K562 (cell line): ENCODE data around the gene ATP9A. TPM values are rescaled to one million over a fixed set of nuclear protein-coding genes. Genes with fewer than 3 reads are reported as not detected.

Source experiments
- ATAC-seq: fragments of 200-7000 bp; cut with Tn5 transposase; 3 replicates; pipeline ENCODE4 v1.9.1; 2020; ENCODE audit warnings: moderate library complexity
- BruUV-seq: library from RNA; stranded (reverse); fragments of 400-500 nt; replicated peaks from 2 replicates; lab custom pipeline; 2021; lab: Mats Ljungman, UMichigan
- CTCF ChIA-PET: fragments of 300-600 bp; formaldehyde crosslinking; extraction: SDS; loops from one replicate; lab custom pipeline; 2021; ENCODE audit warnings: low intra/inter-chr PET ratio; lab: Yijun Ruan, JAX
- POLR2A ChIA-PET: fragments of 300-600, 350-650 bp; sonication (Branson Sonifier 250); formaldehyde crosslinking; extraction: SDS; loops from one replicate; lab custom pipeline; 2021; ENCODE audit warnings: antibody characterized with exemption, inconsistent platforms; lab: Yijun Ruan, JAX
- DNase-seq, 4 experiments: peaks; one replicate each; pipeline versions ENCODE4 v3.0.0 to v3.0.0-alpha.2; 2011 to 2018; ENCODE audit warnings: low spot score in 3 of 4, mixed read lengths in 3 of 4; ENCODE audit errors: extremely low read depth in 1 of 4
- FAIRE-seq: peaks from 2 replicates; lab custom pipeline; 2011; peaks lifted over from hg19 to GRCh38; lab: Jason Lieb, UNC
- H2AFZ ChIP-seq: 2 replicates; pipeline ENCODE4 v1.6.0; 2011; ENCODE audit warnings: low read depth, low read length, control low read depth, inconsistent platforms
- H3K27ac ChIP-seq: fragments of 200-600 bp; 3 replicates; pipeline ENCODE4 v1.8.0; 2011; ENCODE audit warnings: low read depth, mild to moderate bottlenecking, control low read depth, inconsistent platforms, low read length, moderate library complexity, mixed read lengths; ENCODE audit errors: extremely low read depth
- H3K27me3 ChIP-seq, 2 experiments: fragments of 300-600 bp in 1 of 2; 2 replicates in 1 of 2; 3 replicates in 1 of 2; pipeline versions ENCODE4 v1.6.0 to v1.8.0; 2011; ENCODE audit warnings: inconsistent platforms in 2 of 2, low read length in 2 of 2, mild to moderate bottlenecking in 1 of 2, mixed read lengths in 1 of 2, moderate library complexity in 1 of 2; ENCODE audit not compliant: control insufficient read depth in 2 of 2, insufficient read depth in 2 of 2
- H3K36me3 ChIP-seq: fragments of 300-600 bp; 3 replicates; pipeline ENCODE4 v1.8.0; 2011; ENCODE audit warnings: mild to moderate bottlenecking, low read length, inconsistent platforms; ENCODE audit not compliant: control insufficient read depth, insufficient read depth
- H3K4me1 ChIP-seq, 2 experiments: fragments of 200-600 bp in 1 of 2; replicated peaks in 1 of 2; 2 replicates in 1 of 2; 3 replicates in 1 of 2; pipeline versions ENCODE4 v1.5.1 to v1.8.0; 2011; ENCODE audit warnings: inconsistent platforms in 2 of 2, low read length in 2 of 2, mild to moderate bottlenecking in 1 of 2, mixed read lengths in 1 of 2, moderate library complexity in 1 of 2; ENCODE audit not compliant: control insufficient read depth in 2 of 2, insufficient read depth in 2 of 2
- H3K4me2 ChIP-seq: 2 replicates; pipeline ENCODE4 v1.6.1; 2011; ENCODE audit warnings: low read length, control low read depth, inconsistent platforms, mixed read lengths; ENCODE audit not compliant: insufficient read depth
- H3K4me3 ChIP-seq: fragments of 200-600 bp; sonication (generic), shearing (Covaris generic); 2 replicates; pipeline ENCODE4 v1.5.1; 2016; ENCODE audit warnings: control low read depth, inconsistent platforms
- H3K79me2 ChIP-seq: fragments of 200-600 bp; 3 replicates; pipeline ENCODE4 v1.8.0; 2011; ENCODE audit warnings: low read length, inconsistent platforms; ENCODE audit not compliant: control insufficient read depth, insufficient read depth
- H3K9ac ChIP-seq, 2 experiments: 2 replicates each; pipeline versions ENCODE4 v1.6.0 to v1.6.1; 2011; ENCODE audit warnings: low read depth in 2 of 2, low read length in 2 of 2, control low read depth in 1 of 2, inconsistent platforms in 1 of 2, mild to moderate bottlenecking in 1 of 2, mixed read lengths in 1 of 2; ENCODE audit not compliant: insufficient read depth in 1 of 2
- H3K9me1 ChIP-seq: one replicate; pipeline ENCODE4 v1.6.0; 2011; ENCODE audit warnings: inconsistent platforms, mild to moderate bottlenecking, low read length, moderate library complexity; ENCODE audit not compliant: control insufficient read depth, insufficient read depth
- H3K9me3 ChIP-seq: replicated peaks from 2 replicates; pipeline ENCODE4 v1.5.1; 2011; ENCODE audit warnings: low read depth, low read length, inconsistent platforms; ENCODE audit not compliant: control insufficient read depth, insufficient read depth
- H4K20me1 ChIP-seq: replicated peaks from 2 replicates; pipeline ENCODE4 v1.6.1; 2011; ENCODE audit warnings: low read length, inconsistent platforms, mixed read lengths; ENCODE audit not compliant: control insufficient read depth, insufficient read depth
- CBX2 ChIP-seq: fragments of 200-600 bp; sonication (generic); IDR thresholded peaks from one replicate; pipeline ENCODE4 v1.6.1; 2012; ENCODE audit warnings: mild to moderate bottlenecking, low read length, inconsistent platforms; ENCODE audit not compliant: insufficient read depth, poor library complexity, severe bottlenecking
- DACH1 ChIP-seq: fragments of 450-650 bp; IDR thresholded peaks from 2 replicates; pipeline ENCODE4 v1.6.1; 2018; ENCODE audit not compliant: partially characterized antibody
- DMBX1 ChIP-seq: fragments of 250-450 bp; sonication (Bioruptor Pico); IDR thresholded peaks from 2 replicates; pipeline ENCODE4 v1.8.0; 2022; ENCODE audit warnings: inconsistent platforms, mild to moderate bottlenecking, moderate library complexity, borderline replicate concordance
- GABPB1 ChIP-seq: sonication (generic); formaldehyde crosslinking; IDR thresholded peaks from 2 replicates; pipeline ENCODE4 v1.8.0; 2022; ENCODE audit warnings: mild to moderate bottlenecking, missing genetic modification reagents
- HNRNPUL1 ChIP-seq: fragments of 200-400 bp; formaldehyde crosslinking; IDR thresholded peaks from 2 replicates; pipeline ENCODE4 v1.6.1; 2017; ENCODE audit warnings: low read length
- KLF13 ChIP-seq: fragments of 450-650 bp; IDR thresholded peaks from 2 replicates; pipeline ENCODE4 v1.6.1; 2016; ENCODE audit warnings: missing genetic modification characterization, low read depth, mild to moderate bottlenecking, missing compliant biosample characterization, moderate library complexity, borderline replicate concordance
- NFIC ChIP-seq: fragments of 450-650 bp; IDR thresholded peaks from 2 replicates; pipeline ENCODE4 v1.6.1; 2017; ENCODE audit warnings: mild to moderate bottlenecking, inconsistent platforms
- NONO ChIP-seq, 2 experiments: fragments of 200-400 bp in 1 of 2; fragments of 450-650 bp in 1 of 2; formaldehyde crosslinking in 1 of 2; IDR thresholded peaks; 2 replicates each; pipeline ENCODE4 v1.6.1; 2017; ENCODE audit warnings: low read depth in 2 of 2, mild to moderate bottlenecking in 2 of 2, moderate library complexity in 2 of 2, low read length in 1 of 2
- RBFOX2 ChIP-seq: fragments of 200-400 bp; formaldehyde crosslinking; IDR thresholded peaks from 2 replicates; pipeline ENCODE4 v1.6.1; 2017; ENCODE audit warnings: low read depth, mild to moderate bottlenecking, low read length, moderate library complexity
- ZC3H4 ChIP-seq: sonication (generic); formaldehyde crosslinking; IDR thresholded peaks from 2 replicates; pipeline ENCODE4 v1.9.0; 2021; ENCODE audit warnings: missing genetic modification reagents, borderline replicate concordance
- ZNF347 ChIP-seq: fragments of 450-650 bp; formaldehyde crosslinking; IDR thresholded peaks from 2 replicates; pipeline ENCODE4 v1.4.0; 2020; ENCODE audit warnings: low read depth, mild to moderate bottlenecking, moderate library complexity
- ZNF436 ChIP-seq: fragments of 250-450, 450-650 bp; sonication (Bioruptor Pico); formaldehyde crosslinking; IDR thresholded peaks from 2 replicates; pipeline ENCODE4 v1.7.0; 2020; ENCODE audit warnings: mild to moderate bottlenecking
- ZSCAN29 ChIP-seq: fragments of 450-650 bp; IDR thresholded peaks from 2 replicates; pipeline ENCODE4 v1.6.1; 2017
- WGBS: fragments of 100-300 bp; shearing (Covaris generic); methylation state at CpG from one replicate; pipeline ENCODE4 v1.1.6; 2016; ENCODE audit warnings: low coverage, mixed read lengths; ENCODE audit not compliant: insufficient coverage; ENCODE audit errors: missing lambda C conversion rate; 5-methylcytosine and 5-hydroxymethylcytosine counted together
- in situ Hi-C: fragments of 300-500 bp; cut with MboI; formaldehyde crosslinking; loops from 4 replicates; pipeline ENCODE4 v1.15.0; 2018; ENCODE audit warnings: inconsistent platforms, mixed read lengths
- intact Hi-C: fragments of 100-400 bp; cut with micrococcal nuclease; formaldehyde crosslinking; loops from 2 replicates; pipeline ENCODE4 v1.14.2; 2022
- polyA plus RNA-seq, 8 experiments: library from polyadenylated mRNA; depleted of rRNA in 4 of 8; stranded (reverse) in 5 of 8; unstranded in 3 of 8; fragments of >200 nt; fragmentation: Nextera tagmentation in 2 of 8; fragmentation: Illumina TruSeq in 1 of 8; extraction: Ambion mirVana in 2 of 8; extraction: Trizol in 1 of 8; gene quantifications; 2 replicates each; pipeline versions ENCODE4 v1.2.1 to v1.2.3, GENCODE V29; 2011 to 2014; ENCODE audit warnings: inconsistent platforms in 1 of 8, missing spikeins in 1 of 8
- total RNA-seq, 7 experiments: library from RNA; depleted of rRNA in 6 of 7; stranded (reverse); fragments of >200 nt in 6 of 7; fragmentation: Illumina TruSeq in 2 of 7; extraction: Trizol in 2 of 7; gene quantifications; 2 replicates each; pipeline versions ENCODE4 v1.2.1 to v1.2.3, GENCODE V29; 2011 to 2021; ENCODE audit warnings: low replicate concordance in 1 of 7
- TF ChIP-seq, protein P1 (sequence below): fragments of 250-450 bp; sonication (Bioruptor Pico); IDR thresholded peaks from 2 replicates; pipeline ENCODE4 v1.4.0; 2020; ENCODE audit warnings: mild to moderate bottlenecking
- TF ChIP-seq, protein P2 (sequence below): fragments of 450-650 bp; formaldehyde crosslinking; IDR thresholded peaks from 2 replicates; pipeline ENCODE4 v1.4.0; 2020; ENCODE audit warnings: mild to moderate bottlenecking
- TF ChIP-seq, protein P3 (sequence below): sonication (generic); formaldehyde crosslinking; IDR thresholded peaks from 2 replicates; pipeline ENCODE4 v1.5.0; 2020; ENCODE audit warnings: missing genetic modification reagents
- TF ChIP-seq, protein P4 (sequence below): fragments of 150-350 bp; IDR thresholded peaks from 2 replicates; pipeline ENCODE4 v1.6.1; 2014; ENCODE audit warnings: low read depth, mild to moderate bottlenecking, low read length, borderline replicate concordance

ATP9A gene
- total and polyA plus RNA-seq, 9 of the 15 experiments (the other 6 are each of a cell fraction or from before 2014, with no cell fraction given), result 0.18 to 0.62 (median 0.29) TPM

DNA sequence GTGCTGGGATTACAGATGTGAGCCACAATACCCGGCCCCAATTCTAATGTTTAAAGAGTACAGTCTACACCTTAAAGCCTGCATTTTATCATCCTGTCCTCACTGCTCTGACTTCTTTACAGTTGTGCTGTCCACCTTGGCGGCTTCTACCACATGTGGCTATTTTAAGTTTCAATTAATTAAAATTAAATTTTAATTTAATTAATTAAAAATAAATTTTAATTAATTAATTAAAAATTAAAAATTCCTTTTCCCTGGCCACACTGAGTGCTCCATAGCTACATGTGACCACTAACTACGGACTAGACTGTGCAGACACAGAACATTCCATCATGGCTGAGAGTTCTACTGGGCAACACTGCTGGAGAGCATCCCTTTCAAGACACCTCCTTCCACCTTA, 27.4 kb downstream of the ATP9A start:
- no peak for DNase-seq
- Histone ChIP-seq H3K4me3 (no peak overlapping the region), H3K27ac (no peak overlapping the region), H3K4me2 (no peak overlapping the region), H3K4me1 (no peaks in the 10 kb centered on the region), H4K20me1 (no peaks in the 10 kb centered on the region; the same call in 1 of the 2 replicates), H3K9me1 (no peaks in the 10 kb centered on the region), H3K79me2 (no peaks in the 10 kb centered on the region), H3K9me3 (no peaks in the 10 kb centered on the region), H2AFZ (no peak overlapping the region), H3K9ac (no peak overlapping the region), H3K27me3 (peaks cover 3 to 33% of the 10 kb centered on the region in 2 experiments; a peak in 3 of 5 replicates), H3K36me3 (no peaks in the 10 kb centered on the region)
- ChIA-PET CTCF (no interaction called here), POLR2A (interaction anchor here (0.7 kb wide), 1 partner anchor 760 kb away, joined by 3 read pairs; no protein-coding TSS in a partner anchor)
- no TSS peak for BruUV-seq
- FAIRE-seq, result no peak
- 2% methylated on average over 3 of the region's 3 CpGs for WGBS
- in situ Hi-C loops, result no loop called here
- intact Hi-C loops, result no loop called here
- ATAC-seq, result no peak
- TF ChIP-seq GABPB1 (CRISPR knock-in tag) (no peak), ZNF347 (no peak), HNRNPUL1 (no peak), KLF13 (tag) (no peak), RBFOX2 (no peak), ZC3H4 (no peak), ZSCAN29 (no peak), NONO (IDR thresholded peaks at IDR 0.05; ENCODE audit: low read depth in 2 of 2, low read length in 1 of 2) (no peak), CBX2 (no peak), ZNF436 (CRISPR knock-in tag) (no peak), DMBX1 (CRISPR knock-in tag) (no peak), DACH1 (no peak), NFIC (no peak)
- TF ChIP-seq, protein P1, sequence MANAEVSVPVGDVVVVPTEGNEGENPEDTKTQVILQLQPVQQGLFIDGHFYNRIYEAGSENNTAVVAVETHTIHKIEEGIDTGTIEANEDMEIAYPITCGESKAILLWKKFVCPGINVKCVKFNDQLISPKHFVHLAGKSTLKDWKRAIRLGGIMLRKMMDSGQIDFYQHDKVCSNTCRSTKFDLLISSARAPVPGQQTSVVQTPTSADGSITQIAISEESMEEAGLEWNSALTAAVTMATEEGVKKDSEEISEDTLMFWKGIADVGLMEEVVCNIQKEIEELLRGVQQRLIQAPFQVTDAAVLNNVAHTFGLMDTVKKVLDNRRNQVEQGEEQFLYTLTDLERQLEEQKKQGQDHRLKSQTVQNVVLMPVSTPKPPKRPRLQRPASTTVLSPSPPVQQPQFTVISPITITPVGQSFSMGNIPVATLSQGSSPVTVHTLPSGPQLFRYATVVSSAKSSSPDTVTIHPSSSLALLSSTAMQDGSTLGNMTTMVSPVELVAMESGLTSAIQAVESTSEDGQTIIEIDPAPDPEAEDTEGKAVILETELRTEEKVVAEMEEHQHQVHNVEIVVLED (CRISPR knock-in tag), result no peak
- TF ChIP-seq, protein P2, sequence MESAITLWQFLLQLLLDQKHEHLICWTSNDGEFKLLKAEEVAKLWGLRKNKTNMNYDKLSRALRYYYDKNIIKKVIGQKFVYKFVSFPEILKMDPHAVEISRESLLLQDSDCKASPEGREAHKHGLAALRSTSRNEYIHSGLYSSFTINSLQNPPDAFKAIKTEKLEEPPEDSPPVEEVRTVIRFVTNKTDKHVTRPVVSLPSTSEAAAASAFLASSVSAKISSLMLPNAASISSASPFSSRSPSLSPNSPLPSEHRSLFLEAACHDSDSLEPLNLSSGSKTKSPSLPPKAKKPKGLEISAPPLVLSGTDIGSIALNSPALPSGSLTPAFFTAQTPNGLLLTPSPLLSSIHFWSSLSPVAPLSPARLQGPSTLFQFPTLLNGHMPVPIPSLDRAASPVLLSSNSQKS (CRISPR knock-in tag), result no peak
- TF ChIP-seq, protein P3, sequence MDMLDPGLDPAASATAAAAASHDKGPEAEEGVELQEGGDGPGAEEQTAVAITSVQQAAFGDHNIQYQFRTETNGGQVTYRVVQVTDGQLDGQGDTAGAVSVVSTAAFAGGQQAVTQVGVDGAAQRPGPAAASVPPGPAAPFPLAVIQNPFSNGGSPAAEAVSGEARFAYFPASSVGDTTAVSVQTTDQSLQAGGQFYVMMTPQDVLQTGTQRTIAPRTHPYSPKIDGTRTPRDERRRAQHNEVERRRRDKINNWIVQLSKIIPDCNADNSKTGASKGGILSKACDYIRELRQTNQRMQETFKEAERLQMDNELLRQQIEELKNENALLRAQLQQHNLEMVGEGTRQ, result no peak
- TF ChIP-seq, protein P4, sequence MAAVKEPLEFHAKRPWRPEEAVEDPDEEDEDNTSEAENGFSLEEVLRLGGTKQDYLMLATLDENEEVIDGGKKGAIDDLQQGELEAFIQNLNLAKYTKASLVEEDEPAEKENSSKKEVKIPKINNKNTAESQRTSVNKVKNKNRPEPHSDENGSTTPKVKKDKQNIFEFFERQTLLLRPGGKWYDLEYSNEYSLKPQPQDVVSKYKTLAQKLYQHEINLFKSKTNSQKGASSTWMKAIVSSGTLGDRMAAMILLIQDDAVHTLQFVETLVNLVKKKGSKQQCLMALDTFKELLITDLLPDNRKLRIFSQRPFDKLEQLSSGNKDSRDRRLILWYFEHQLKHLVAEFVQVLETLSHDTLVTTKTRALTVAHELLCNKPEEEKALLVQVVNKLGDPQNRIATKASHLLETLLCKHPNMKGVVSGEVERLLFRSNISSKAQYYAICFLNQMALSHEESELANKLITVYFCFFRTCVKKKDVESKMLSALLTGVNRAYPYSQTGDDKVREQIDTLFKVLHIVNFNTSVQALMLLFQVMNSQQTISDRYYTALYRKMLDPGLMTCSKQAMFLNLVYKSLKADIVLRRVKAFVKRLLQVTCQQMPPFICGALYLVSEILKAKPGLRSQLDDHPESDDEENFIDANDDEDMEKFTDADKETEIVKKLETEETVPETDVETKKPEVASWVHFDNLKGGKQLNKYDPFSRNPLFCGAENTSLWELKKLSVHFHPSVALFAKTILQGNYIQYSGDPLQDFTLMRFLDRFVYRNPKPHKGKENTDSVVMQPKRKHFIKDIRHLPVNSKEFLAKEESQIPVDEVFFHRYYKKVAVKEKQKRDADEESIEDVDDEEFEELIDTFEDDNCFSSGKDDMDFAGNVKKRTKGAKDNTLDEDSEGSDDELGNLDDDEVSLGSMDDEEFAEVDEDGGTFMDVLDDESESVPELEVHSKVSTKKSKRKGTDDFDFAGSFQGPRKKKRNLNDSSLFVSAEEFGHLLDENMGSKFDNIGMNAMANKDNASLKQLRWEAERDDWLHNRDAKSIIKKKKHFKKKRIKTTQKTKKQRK, result no peak
